Skeletal muscle tissue (tissue), 4 donors: ENCODE results near the gene BRPF1. TPM values are rescaled to one million over a fixed set of nuclear protein-coding genes. Genes with fewer than 3 reads are reported as not detected.

Experiments used
- H3K27ac ChIP-seq: one replicate; pipeline ENCODE4 v1.7.0; 2013; ENCODE audit warnings: mild to moderate bottlenecking, low read depth, low read length, inconsistent platforms
- H3K27me3 ChIP-seq, 3 donors: one replicate each; pipeline ENCODE4 v1.7.0; 2013; ENCODE audit warnings: low read length in 3 of 3; ENCODE audit not compliant: control insufficient read depth in 3 of 3, insufficient read depth in 3 of 3
- H3K36me3 ChIP-seq, 3 donors: one replicate each; pipeline ENCODE4 v1.7.0; 2013; ENCODE audit warnings: low read length in 3 of 3; ENCODE audit not compliant: control insufficient read depth in 3 of 3, insufficient read depth in 3 of 3
- H3K4me1 ChIP-seq, 3 donors: one replicate each; pipeline ENCODE4 v1.7.0; 2013; ENCODE audit warnings: low read length in 3 of 3, mild to moderate bottlenecking in 3 of 3; ENCODE audit not compliant: control insufficient read depth in 3 of 3, insufficient read depth in 3 of 3
- H3K4me3 ChIP-seq, 3 donors: one replicate each; pipeline ENCODE4 v1.7.0; 2013; ENCODE audit warnings: low read length in 3 of 3
- H3K9ac ChIP-seq, 3 donors: one replicate each; pipeline ENCODE4 v1.7.0; 2013; ENCODE audit warnings: low read length in 3 of 3, mild to moderate bottlenecking in 3 of 3, moderate library complexity in 2 of 3, low read depth in 1 of 3
- H3K9me3 ChIP-seq, 3 donors: one replicate each; pipeline ENCODE4 v1.7.0; 2013; ENCODE audit warnings: low read length in 3 of 3; ENCODE audit not compliant: control insufficient read depth in 3 of 3
- total RNA-seq: library from RNA; depleted of rRNA; stranded (reverse); fragments of >200 nt; gene quantifications from one replicate; pipeline ENCODE4 v1.2.3, GENCODE V29; 2014
- donor health status: Osteomylitis.

The BRPF1 gene, protein sequence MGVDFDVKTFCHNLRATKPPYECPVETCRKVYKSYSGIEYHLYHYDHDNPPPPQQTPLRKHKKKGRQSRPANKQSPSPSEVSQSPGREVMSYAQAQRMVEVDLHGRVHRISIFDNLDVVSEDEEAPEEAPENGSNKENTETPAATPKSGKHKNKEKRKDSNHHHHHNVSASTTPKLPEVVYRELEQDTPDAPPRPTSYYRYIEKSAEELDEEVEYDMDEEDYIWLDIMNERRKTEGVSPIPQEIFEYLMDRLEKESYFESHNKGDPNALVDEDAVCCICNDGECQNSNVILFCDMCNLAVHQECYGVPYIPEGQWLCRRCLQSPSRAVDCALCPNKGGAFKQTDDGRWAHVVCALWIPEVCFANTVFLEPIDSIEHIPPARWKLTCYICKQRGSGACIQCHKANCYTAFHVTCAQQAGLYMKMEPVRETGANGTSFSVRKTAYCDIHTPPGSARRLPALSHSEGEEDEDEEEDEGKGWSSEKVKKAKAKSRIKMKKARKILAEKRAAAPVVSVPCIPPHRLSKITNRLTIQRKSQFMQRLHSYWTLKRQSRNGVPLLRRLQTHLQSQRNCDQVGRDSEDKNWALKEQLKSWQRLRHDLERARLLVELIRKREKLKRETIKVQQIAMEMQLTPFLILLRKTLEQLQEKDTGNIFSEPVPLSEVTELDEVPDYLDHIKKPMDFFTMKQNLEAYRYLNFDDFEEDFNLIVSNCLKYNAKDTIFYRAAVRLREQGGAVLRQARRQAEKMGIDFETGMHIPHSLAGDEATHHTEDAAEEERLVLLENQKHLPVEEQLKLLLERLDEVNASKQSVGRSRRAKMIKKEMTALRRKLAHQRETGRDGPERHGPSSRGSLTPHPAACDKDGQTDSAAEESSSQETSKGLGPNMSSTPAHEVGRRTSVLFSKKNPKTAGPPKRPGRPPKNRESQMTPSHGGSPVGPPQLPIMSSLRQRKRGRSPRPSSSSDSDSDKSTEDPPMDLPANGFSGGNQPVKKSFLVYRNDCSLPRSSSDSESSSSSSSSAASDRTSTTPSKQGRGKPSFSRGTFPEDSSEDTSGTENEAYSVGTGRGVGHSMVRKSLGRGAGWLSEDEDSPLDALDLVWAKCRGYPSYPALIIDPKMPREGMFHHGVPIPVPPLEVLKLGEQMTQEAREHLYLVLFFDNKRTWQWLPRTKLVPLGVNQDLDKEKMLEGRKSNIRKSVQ (N-terminal part only)
- 10.4 TPM for total RNA-seq

- peak within 1 kb of the TSS; percentile 97 to 99 (median 98) for H3K9ac ChIP-seq
- H3K4me3 ChIP-seq: peak within 1 kb of the TSS; percentile 88 to 90 (median 89)
- peak within 1 kb of the TSS; percentile 97 for H3K27ac ChIP-seq
- H3K4me1 ChIP-seq: peaks cover 21 to 28% (median 24%) of the 10 kb centered on the region in 3 donors
- no peaks in the 10 kb centered on the region for H3K9me3 ChIP-seq
- H3K36me3 ChIP-seq: peaks cover 10 to 25% (median 21%) of the 10 kb centered on the region in 3 donors
- H3K27me3 ChIP-seq: no peaks in the 10 kb centered on the region
These were observed at the start of gene BRPF1 for GRCh38 chr3:9731206-9732079. Gene BRPF1, plus strand, starts transcription at chr3:9731735. Its CDS starts 2,406 bp downstream, at chr3:9734141.

- H3K27me3 ChIP-seq: no peaks in the 10 kb centered on the region
- no peak overlapping the region for H3K4me3 ChIP-seq
- peaks cover 82 to 95% (median 88%) of the 10 kb centered on the region in 3 donors for H3K36me3 ChIP-seq
- H3K9ac ChIP-seq: no peak overlapping the region
- no peaks in the 10 kb centered on the region for H3K4me1 ChIP-seq
- no peaks in the 10 kb centered on the region for H3K9me3 ChIP-seq
- no peak overlapping the region for H3K27ac ChIP-seq
These were observed 49.4 kb upstream of the BRPF1 start for GRCh38 chr3:9682096-9682495.

DNA sequence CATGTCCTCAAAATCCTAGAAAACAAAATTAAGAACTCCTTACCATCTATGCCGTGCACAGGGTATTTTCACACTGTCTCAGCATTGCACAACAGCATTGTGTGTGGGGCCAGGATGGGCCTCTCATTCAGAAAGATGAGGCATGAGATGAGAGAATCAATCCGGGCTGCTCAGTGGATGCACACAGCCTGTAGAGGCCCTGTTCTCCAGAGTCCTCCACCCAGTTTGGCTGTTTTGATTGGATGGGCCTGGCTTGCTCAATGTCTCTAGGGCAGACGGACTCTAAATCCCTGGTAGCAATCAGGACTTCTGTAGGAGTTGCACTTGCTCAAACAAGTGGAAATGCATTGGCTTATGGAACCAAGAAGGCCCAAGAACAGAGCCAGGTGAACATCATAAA, 48.1 kb upstream of the BRPF1 start:
- peaks cover 82 to 93% (median 88%) of the 10 kb centered on the region in 3 donors for H3K36me3 ChIP-seq
- no peak overlapping the region for H3K9ac ChIP-seq
- no peak overlapping the region for H3K4me3 ChIP-seq
- H3K27ac ChIP-seq: no peak overlapping the region
- H3K4me1 ChIP-seq: no peaks in the 10 kb centered on the region
- no peaks in the 10 kb centered on the region for H3K9me3 ChIP-seq
- H3K27me3 ChIP-seq: no peaks in the 10 kb centered on the region

DNA sequence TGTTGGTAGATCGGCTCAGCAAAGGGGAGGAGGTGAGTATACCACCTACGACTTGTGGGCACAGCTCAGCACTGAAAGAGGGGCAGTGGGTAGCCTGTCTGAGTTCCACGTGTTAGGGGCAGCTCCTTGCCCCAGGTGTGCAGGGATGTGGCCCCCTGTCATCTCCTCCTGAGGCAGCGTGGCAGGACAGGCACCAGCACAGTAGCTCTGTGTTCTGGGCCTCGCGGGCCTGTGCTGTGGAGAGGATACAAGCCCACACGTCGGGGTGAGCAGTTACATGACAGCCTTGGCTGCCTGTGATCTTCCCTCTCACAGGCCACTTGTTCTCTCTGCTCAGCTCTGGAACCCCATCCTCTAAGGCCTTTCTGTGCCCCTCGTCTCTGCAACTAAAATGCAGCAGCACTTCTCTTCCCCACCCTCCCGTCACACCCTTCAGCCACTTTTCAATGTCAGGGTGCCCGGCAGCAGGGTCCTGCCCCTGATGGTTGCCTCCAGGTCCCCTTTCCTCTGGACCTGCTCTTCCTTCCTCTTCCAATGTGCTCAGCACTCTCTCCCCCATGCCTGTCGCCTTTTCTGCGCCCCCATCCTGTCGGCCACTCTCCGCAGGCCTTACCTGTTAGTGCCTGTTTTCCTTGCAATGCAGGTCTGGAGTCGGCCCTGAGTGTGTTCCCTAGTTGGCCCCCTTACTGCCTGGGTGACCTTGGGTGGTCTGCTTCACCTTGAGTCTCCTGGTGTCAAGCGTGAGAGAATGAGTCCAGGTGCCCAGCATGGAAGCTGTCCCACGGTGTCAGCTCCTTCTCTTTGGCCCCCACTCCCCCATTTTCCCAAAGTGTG, 46.1 kb upstream of the BRPF1 start:
- Histone ChIP-seq H3K27me3 (no peaks in the 10 kb centered on the region), H3K9ac (no peak overlapping the region), H3K4me1 (no peaks in the 10 kb centered on the region), H3K27ac (no peak overlapping the region), H3K36me3 (peaks cover 82 to 93% (median 88%) of the 10 kb centered on the region in 3 donors), H3K9me3 (no peaks in the 10 kb centered on the region), H3K4me3 (no peak overlapping the region)

GRCh38 chr3:9686050-9686550, 45.4 kb upstream of the BRPF1 start:
- Histone ChIP-seq H3K4me3 (no peak overlapping the region), H3K9ac (no peak overlapping the region), H3K27ac (no peak overlapping the region), H3K27me3 (no peaks in the 10 kb centered on the region), H3K36me3 (peaks cover 84 to 94% (median 90%) of the 10 kb centered on the region in 3 donors), H3K9me3 (no peaks in the 10 kb centered on the region), H3K4me1 (no peaks in the 10 kb centered on the region)

- Histone ChIP-seq H3K36me3 (peaks cover 85 to 94% (median 91%) of the 10 kb centered on the region in 3 donors), H3K27ac (no peak overlapping the region), H3K9me3 (no peaks in the 10 kb centered on the region), H3K27me3 (no peaks in the 10 kb centered on the region), H3K4me1 (no peaks in the 10 kb centered on the region), H3K4me3 (no peak overlapping the region), H3K9ac (no peak overlapping the region)
These were observed 44.8 kb upstream of the BRPF1 start for GRCh38 chr3:9686703-9687102.

GRCh38 chr3:9687514-9687913, 44.0 kb upstream of the BRPF1 start:
- H3K4me1 ChIP-seq: no peaks in the 10 kb centered on the region
- peaks cover 84 to 90% (median 89%) of the 10 kb centered on the region in 3 donors for H3K36me3 ChIP-seq

GRCh38 chr3:9688961-9689360, 42.6 kb upstream of the BRPF1 start:
- H3K4me3 ChIP-seq: no peak overlapping the region
- no peaks in the 10 kb centered on the region for H3K9me3 ChIP-seq
- H3K36me3 ChIP-seq: peaks cover 80 to 91% (median 89%) of the 10 kb centered on the region in 3 donors
- no peak overlapping the region for H3K9ac ChIP-seq
- H3K27ac ChIP-seq: no peak overlapping the region
- no peaks in the 10 kb centered on the region for H3K4me1 ChIP-seq
- H3K27me3 ChIP-seq: no peaks in the 10 kb centered on the region

More at GRCh38 chr3:9687514-9687913, 44.0 kb upstream of the BRPF1 start:
- Histone ChIP-seq H3K9me3 (no peaks in the 10 kb centered on the region), H3K27me3 (no peaks in the 10 kb centered on the region), H3K27ac (no peak overlapping the region), H3K4me3 (no peak overlapping the region), H3K9ac (no peak overlapping the region)
